ENCODE data around the gene NUP188. TPM values are rescaled to one million over a fixed set of nuclear protein-coding genes. Genes with fewer than 3 reads are reported as not detected.
A peak's percentile ranks its signal among the peaks of the same experiment; 100 is the strongest.

The NUP188 gene
- total and polyA plus RNA-seq, 2 of the 13 experiments (the other 11 are each of a cell fraction or from before 2014, with no cell fraction given), result 28.0 to 38.5 TPM

GRCh38 chr9:128947527-128948301, at the start of gene NUP188, which contains the start of gene DOLK (continued):
- peak; percentile 15; the same call in 1 of the 2 replicates for TF ChIP-seq ATF3 (CRISPR knock-in tag; IDR thresholded peaks at IDR 0.05)
- TF ChIP-seq, protein P1, sequence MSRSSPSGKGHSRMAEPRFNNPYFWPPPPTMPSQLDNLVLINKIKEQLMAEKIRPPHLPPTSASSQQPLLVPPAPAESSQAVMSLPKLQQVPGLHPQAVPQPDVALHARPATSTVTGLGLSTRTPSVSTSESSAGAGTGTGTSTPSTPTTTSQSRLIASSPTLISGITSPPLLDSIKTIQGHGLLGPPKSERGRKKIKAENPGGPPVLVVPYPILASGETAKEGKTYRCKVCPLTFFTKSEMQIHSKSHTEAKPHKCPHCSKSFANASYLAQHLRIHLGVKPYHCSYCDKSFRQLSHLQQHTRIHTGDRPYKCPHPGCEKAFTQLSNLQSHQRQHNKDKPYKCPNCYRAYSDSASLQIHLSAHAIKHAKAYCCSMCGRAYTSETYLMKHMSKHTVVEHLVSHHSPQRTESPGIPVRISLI (CRISPR knock-in tag; IDR thresholded peaks at IDR 0.05; ENCODE audit: borderline replicate concordance), result no peak
- TF ChIP-seq ZNF275 (CRISPR knock-in tag; IDR thresholded peaks at IDR 0.05; ENCODE audit: borderline replicate concordance), result peak; percentile 57; the same call in 1 of the 2 replicates
- no peak for TF ChIP-seq ZNF224 (CRISPR knock-in tag; IDR thresholded peaks at IDR 0.05)
- 0 out of 2 replicates have a peak, but pooled peaks have one; percentile 29 for TF ChIP-seq ZBTB44 (CRISPR knock-in tag; IDR thresholded peaks at IDR 0.05)
- no peak for TF ChIP-seq ARID2 (CRISPR knock-in tag; IDR thresholded peaks at IDR 0.05; ENCODE audit: borderline replicate concordance)
- peak; percentile 96 for TF ChIP-seq MXD4 (CRISPR knock-in tag; IDR thresholded peaks at IDR 0.05)
- peak; percentile 37; the same call in 1 of the 2 replicates for TF ChIP-seq HES4 (CRISPR knock-in tag; IDR thresholded peaks at IDR 0.05; ENCODE audit: borderline replicate concordance)
- TF ChIP-seq ZNF282 (IDR thresholded peaks at IDR 0.05; ENCODE audit: partially characterized antibody), result no peak
- TF ChIP-seq ZNF331 (CRISPR knock-in tag; IDR thresholded peaks at IDR 0.05), result peak; percentile 57
- TF ChIP-seq ZNF577 (CRISPR knock-in tag; IDR thresholded peaks at IDR 0.05; ENCODE audit: borderline replicate concordance, low read depth), result no peak
- TF ChIP-seq NR0B2 (CRISPR knock-in tag; IDR thresholded peaks at IDR 0.05), result peak; percentile 88
- no peak for TF ChIP-seq ZNF775 (CRISPR knock-in tag; IDR thresholded peaks at IDR 0.05; ENCODE audit: borderline replicate concordance)
- no peak for TF ChIP-seq KLF11 (CRISPR knock-in tag; IDR thresholded peaks at IDR 0.05)
- TF ChIP-seq PHF21A (CRISPR knock-in tag; IDR thresholded peaks at IDR 0.05), result no peak
- TF ChIP-seq TERF1 (CRISPR knock-in tag; IDR thresholded peaks at IDR 0.05), result no peak
- no peak; the same call in 1 of the 2 replicates for TF ChIP-seq ZNF607 (CRISPR knock-in tag; IDR thresholded peaks at IDR 0.05; ENCODE audit: borderline replicate concordance)
- peak; percentile 52 for TF ChIP-seq ZFY (CRISPR knock-in tag; IDR thresholded peaks at IDR 0.05)
- no peak for TF ChIP-seq MAFF (IDR thresholded peaks at IDR 0.05; ENCODE audit: low read depth, low read length)
- peak; percentile 98 for TF ChIP-seq RBFOX2 (IDR thresholded peaks at IDR 0.05; ENCODE audit: low read depth, low read length)
- peak; percentile 91 for TF ChIP-seq GATAD1 (CRISPR knock-in tag; IDR thresholded peaks at IDR 0.05)
- no peak for TF ChIP-seq HNRNPL (IDR thresholded peaks at IDR 0.05; ENCODE audit: low read depth, low read length)
- no peak; the same call in 1 of the 2 replicates for TF ChIP-seq JDP2 (CRISPR knock-in tag; IDR thresholded peaks at IDR 0.05; ENCODE audit: borderline replicate concordance)
- TF ChIP-seq BRD4 (CRISPR knock-in tag; IDR thresholded peaks at IDR 0.05), result 0 out of 2 replicates have a peak, but pooled peaks have one; percentile 55

Data from HepG2 (cell line).